Ishikawa (cell line): Measurements from ENCODE around the gene MATN3.

ENCODE experiments used
- EP300 ChIP-seq: IDR thresholded peaks from 2 replicates; pipeline ENCODE4 v1.6.1; 2012; ENCODE audit warnings: borderline replicate concordance
- NFIC ChIP-seq: IDR thresholded peaks from 2 replicates; pipeline ENCODE4 v1.6.1; 2012
- TF ChIP-seq, protein P1 (sequence below): IDR thresholded peaks from 2 replicates; pipeline ENCODE4 v1.6.1; 2012

DNA sequence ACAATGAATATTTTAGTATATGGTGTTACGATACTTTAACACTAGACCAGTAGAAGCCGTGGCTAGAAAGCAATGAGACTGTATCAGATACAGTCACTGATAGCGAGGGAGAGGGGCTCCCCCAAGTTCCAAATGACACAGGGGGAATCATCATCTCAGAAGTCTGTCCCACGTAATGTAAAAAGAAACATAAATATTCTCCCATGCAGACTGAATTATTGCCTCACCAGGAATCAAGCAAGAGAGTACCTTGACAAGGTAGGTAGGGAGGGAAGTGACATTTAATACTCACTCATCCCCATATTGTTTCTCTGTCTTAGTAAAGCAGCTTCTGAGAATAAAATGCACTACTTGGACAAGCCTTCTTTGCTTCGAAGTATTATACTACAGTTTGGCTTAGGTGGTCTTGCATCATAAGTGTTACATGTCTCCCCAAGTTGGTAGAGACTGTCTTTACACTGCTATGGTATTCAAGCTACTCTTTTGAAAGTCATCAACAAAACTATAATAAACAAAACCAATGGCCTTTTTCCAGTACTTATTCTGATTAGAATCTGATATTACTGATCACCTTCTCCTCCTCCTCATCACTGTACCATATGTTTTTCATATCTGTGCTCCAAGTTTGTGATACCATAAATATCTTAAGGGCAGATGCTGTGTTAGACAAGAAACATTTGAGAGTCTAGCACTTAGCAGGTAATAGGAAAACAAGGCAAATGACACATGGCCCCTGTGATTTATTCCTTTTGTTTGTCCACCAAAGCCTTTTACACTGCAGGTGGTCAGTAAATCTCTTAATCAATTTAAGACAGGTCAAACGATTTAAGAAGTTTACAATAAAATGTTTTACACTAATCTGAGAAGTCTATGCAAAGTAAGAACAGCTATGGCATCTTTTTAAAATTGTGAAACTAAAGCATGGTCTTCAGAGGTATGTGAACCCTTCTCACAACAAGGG, 36.3 kb upstream of the MATN3 start:
- TF ChIP-seq NFIC, result no peak
- TF ChIP-seq EP300, result no peak
- TF ChIP-seq, protein P1, sequence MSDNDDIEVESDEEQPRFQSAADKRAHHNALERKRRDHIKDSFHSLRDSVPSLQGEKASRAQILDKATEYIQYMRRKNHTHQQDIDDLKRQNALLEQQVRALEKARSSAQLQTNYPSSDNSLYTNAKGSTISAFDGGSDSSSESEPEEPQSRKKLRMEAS, result no peak
